GM04504 (cell line): ENCODE results near the gene ZNF624.
"Not testable (repeated sequence)": the region's sequence is repeated elsewhere in the genome, so short reads cannot be mapped to it uniquely, and the experiment has no call there.

ENCODE experiments used
- DNase-seq: peaks from one replicate; pipeline ENCODE4 v3.0.0-alpha.2; 2012; ENCODE audit warnings: low read depth

The ZNF624 gene

GRCh38 chr17:16653367-16654041 lies at the start of gene ZNF624:
TSS of gene ZNF624 (minus strand) at chr17:16653850.
- DNase-seq, result peak; percentile 79

DNA sequence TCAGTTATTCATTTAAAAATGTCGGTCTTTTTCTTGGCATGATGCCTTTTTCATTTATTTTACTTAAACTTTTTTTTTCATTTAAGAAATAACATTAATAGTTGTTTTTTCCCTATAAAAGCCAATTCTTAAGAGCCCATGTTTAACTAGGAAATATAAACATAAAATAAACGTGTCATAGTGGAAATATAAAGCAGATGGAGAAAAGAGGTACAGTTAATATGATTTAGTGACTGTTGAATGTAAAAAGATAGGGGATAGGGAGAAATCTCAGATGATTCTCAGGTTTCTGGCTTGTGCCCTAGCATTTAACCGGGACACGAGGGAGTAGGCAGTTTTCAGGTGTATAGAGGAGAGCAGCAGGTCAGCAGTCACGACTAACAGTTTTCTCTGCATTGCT lies 44.0 kb upstream of the ZNF624 start:
- not testable (repeated sequence) for DNase-seq

- not testable (repeated sequence) for DNase-seq
These were observed 36.8 kb upstream of the ZNF624 start for GRCh38 chr17:16690447-16690846.

DNA sequence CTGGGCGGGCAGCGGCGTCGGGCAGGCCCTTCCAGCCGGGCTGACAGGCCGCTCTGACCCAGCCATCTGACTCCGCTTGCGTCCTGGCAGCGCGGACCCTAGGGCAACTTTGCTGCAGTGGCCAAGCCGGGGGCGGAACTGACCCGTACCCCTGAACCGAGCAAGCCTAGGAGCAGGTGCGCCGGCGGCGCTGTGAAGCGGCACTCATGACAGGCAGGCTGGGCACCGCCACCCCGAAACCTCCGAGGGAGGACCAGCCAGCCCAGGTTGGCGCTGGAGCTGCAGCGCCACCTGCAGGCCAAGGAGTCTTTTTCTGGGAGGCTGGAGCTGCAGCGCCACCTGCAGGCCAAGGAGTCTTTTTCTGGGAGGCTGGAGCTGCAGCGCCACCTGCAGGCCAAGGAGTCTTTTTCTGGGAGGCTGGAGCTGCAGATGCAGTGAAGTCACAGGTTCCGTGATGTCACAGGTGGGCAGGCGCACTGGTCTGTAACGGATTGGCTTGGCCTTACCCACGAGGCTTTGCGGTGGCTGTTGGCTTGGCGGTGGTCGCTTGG lies 36.2 kb upstream of the ZNF624 start, which contains the start of gene CCDC144A:
Gene CCDC144A, plus strand, starts transcription at position 511 of the 551 bp plus-strand sequence. CDS start 160 bp downstream, outside the sequence.
- DNase-seq, result not testable (repeated sequence)

DNA sequence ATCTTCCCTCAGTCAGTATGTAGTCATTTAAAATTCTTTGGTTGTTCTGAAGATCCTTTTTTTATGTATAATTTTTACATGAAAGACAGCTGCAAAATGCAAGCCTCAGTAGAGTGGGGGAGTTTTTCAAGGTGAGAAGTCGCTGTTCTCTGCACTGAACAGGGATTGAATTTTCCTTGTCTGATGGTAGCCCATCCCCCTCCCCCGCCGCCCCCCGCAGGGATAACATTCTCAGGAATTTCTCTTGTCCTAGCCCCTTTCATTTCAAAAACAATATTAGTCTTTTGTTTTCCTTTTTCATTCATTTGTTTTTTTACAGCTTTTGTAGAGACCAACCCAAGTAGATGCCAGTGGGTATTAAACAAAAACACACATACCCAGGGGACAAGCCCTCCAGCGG lies 33.5 kb upstream of the ZNF624 start:
- DNase-seq, result not testable (repeated sequence)

DNA sequence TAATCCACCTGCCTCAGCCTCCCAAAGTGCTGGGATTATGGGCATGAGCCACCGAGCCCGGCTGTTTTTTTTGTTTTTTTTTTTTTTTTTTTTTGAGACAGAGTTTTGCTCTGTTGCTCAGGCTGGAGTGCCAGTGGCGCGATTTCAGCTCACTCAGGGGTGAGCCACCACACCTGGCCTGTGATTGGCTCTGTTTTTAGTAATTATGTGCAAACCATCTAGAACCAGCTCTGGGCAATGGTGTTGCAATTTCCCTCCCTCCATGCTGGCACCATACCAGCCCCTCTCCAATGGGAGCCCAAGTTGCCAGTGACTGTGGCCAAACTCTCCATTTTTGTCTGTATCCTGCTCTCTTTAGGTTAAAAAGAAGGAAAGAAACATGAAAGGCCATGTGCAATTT lies 32.4 kb upstream of the ZNF624 start:
- not testable (repeated sequence) for DNase-seq

GRCh38 chr17:16683290-16684138 lies 29.9 kb upstream of the ZNF624 start:
- DNase-seq, result not testable (repeated sequence)

DNA sequence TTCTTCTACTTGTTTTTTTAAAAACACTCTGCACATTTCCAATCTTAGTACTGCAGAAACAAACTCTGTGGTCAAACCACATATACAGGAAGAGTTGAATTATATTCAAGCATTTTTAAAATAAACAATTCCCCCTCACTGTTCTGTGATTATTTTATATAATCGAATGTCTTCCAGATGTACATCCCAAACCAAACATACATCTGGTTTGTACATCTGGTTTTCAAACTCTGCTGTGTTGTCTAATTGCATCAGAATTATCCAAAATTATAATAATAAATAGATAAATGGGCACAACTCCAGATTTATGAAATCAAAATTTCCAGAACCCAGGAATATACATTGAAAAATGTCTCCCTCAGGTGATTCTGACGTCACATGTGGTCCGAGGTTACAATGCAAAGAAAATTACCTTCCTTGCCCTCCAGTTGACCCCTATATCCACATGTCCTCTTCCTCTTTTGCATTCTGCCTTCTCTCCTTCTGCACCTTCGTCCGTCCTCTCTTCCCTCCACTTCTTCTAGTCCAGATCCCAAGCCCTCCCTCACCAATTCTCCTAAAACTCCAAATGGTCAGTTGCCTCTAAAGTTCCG lies 23.1 kb upstream of the ZNF624 start:
- DNase-seq, result no peak

DNA sequence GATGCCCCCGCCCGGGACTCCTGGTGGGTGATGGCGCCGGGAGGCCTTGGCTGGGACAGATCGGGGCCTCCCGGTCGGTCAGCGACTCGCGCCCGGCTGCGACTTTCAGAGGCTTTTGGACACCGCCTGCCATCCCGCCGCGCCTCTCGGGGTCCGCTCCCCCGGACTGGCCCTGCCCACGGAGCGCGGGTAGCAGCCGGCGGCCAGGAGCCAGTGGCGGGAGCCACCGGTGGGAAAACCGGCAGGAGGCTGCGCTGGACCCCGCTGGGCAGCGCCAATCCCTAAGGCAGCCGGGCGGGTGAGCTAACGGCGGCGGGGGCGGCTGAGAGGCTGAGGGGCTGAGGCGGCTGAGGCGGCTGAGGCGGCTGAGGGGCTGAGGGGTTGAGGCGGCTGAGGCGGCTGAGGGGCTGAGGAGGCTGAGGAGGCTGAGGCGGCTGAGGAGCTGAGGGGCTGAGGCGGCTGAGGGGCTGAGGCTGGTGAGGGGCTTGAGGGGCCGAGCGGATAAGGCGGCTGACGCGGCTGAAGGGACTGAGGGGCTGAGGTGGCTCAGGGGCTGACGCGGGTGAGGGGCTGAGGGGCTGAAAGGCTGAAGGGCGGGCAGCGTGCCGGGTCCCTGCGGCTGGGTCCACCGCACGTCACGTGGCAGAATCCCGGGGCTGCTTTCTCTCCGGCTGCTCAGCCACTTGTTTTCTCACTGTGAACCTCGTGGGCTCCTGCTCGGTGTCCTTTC lies 13.4 kb upstream of the ZNF624 start:
- DNase-seq, result not testable (repeated sequence)

DNA sequence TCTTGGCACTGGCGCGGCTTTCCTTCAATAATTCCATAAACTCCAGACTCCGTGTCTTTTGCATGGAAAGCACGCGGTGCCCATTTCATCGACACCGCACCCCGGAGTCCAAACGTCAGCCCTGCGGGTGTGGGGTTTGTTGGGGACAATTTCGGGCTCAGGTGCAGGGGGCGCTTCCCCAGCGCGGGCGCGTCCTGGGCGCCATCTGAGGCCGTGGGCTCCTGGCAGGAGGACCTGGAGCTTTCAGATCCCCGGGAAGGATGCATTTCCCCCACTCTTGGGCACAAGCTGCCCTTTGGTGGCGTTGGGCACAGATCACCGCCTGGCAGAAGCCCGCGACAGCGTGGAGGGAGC lies 12.9 kb upstream of the ZNF624 start:
- not testable (repeated sequence) for DNase-seq

- no peak for DNase-seq
These were observed 9.3 kb upstream of the ZNF624 start for GRCh38 chr17:16662936-16663335.

- DNase-seq, result no peak
These were observed 7.6 kb upstream of the ZNF624 start for GRCh38 chr17:16661217-16661616.

DNA sequence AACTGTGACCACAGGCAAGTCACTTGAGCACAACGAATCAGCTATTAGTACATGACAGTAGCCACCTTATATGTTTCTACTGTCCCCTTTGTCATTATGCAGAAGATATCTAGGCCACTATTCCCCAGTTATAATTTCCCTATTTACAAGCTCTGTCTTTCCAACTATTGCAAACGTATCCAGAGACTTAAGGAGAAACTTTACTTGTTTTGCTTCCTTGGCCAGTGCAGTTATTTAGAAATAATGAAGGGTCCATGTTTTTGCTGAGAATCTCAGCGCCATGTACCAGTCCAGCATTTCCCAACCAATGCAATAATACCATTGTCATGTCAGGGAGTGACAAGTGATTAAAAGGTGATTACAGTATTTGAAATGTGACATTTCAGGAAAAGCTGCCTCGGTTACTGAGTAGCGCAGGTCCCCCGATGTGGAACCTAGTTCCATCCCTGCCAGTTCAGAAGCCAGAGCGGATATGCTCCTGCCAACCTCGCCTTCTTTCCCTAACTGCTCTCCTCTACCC lies 743 bp downstream of the ZNF624 start:
- no peak for DNase-seq

DNA sequence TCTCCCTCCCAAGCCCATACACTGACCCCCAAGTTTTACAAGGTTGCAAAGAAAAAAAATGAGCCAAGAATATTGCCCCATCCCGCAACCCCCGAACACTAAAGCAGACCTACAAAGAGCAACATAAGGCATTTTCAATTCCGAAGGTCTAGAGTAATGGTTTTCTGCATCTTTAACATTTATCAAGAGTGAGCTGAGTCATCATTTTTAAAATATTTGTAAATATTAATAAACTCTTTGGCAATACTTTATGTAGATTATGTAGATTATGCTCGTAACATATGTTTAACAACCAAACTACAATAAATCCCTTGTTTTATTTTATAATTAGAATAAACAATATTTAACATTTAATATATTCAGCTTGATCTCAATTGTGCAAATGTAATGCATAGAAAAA lies 1.4 kb downstream of the ZNF624 start:
- DNase-seq, result no peak

GRCh38 chr17:16649585-16649984 lies 4.1 kb downstream of the ZNF624 start:
- DNase-seq, result no peak

GRCh38 chr17:16639438-16639837 lies 14.2 kb downstream of the ZNF624 start:
- no peak for DNase-seq

DNA sequence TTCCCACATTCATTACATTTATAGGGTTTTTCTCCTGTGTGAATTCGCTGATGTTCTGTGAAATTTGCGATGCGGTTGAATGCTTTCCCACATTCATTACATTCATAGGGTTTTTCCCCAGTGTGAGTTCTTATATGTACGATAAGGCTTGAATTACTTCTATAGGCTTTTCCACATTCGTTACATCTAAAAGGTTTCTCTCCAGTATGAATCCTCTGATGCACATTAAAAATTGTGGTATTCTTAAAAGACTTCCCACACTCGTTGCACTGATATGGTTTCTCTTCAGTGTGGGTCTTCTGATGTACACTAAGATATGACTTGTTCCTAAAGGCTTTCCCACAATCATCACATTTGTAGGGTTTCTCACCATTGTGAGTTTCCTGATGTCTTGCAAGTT lies 30.4 kb downstream of the ZNF624 start:
- no peak for DNase-seq

- no peak for DNase-seq
These were observed 30.9 kb downstream of the ZNF624 start for GRCh38 chr17:16622540-16623277.

DNA sequence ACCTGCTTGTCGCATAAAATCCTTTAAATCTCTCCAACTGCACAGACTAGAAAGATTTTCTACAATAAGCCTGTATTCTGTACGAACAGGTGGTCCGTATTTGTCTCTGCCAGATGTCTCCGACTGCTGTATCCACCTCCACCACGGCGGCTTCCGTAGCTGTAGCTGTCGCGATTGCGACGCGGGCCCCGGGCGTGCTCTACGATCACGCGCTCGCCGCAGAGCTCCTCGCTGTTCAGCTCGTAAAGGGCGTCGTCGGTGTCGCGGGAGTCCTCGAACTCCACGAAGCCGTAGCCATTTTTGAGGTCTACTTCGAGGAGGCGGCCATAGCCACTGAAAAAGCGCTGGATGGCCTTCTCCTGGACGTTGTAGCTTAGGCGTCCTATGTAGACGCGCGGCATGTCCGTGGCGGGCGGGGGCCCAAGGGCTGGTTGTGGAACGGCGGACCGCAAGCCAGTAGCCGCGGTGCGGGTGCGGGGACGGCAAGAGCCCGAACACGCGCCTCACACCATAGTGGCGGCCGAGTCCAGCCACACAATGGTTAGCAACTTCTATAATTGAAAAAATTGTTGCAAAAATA lies 36.1 kb downstream of the ZNF624 start:
- no peak for DNase-seq

DNA sequence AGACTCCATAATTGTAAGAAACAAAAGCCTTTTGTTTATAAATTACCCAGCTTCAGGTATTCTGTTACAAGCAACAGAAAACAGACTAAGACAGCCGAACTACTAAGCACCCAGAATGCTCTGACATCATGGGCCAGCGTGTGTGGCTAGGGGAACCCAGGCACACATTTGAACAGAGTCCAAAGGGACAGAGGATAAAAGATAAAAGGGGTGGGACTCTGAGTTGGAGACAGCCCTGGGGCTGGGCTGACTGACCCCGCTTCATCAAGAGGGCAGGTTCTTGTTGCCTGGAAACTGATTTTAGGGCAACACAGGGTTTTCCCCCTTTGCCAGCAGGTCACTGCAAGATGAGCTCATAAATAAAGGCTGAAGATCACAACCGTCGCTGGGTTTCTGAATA lies 54.1 kb downstream of the ZNF624 start:
- DNase-seq, result no peak
